Caco-2 (cell line): Measurements from ENCODE around the gene TTLL5. TPM values are rescaled to one million over a fixed set of nuclear protein-coding genes. Genes with fewer than 3 reads are reported as not detected.

Experiments
- BruUV-seq: library from RNA; stranded (reverse); fragments of 400-500 nt; replicated peaks from 2 replicates; lab custom pipeline; 2021; lab: Mats Ljungman, UMichigan
- CTCF ChIA-PET: fragments of 300-600 bp; sonication (Branson Sonifier 250); formaldehyde crosslinking; loops from one replicate; lab custom pipeline; 2022; ENCODE audit warnings: antibody characterized with exemption; lab: Charles Lee
- POLR2A ChIA-PET: fragments of 300-600 bp; sonication (Branson Sonifier 250); formaldehyde crosslinking; loops from one replicate; lab custom pipeline; 2022; ENCODE audit warnings: antibody characterized with exemption; lab: Charles Lee
- DNase-seq, 2 experiments: peaks; one replicate each; pipeline versions ENCODE4 v3.0.0 to v3.0.0-alpha.2; 2020 to 2022
- H3K27me3 ChIP-seq: replicated peaks from 2 replicates; pipeline ENCODE4 v1.6.0; 2011; ENCODE audit warnings: low read length; ENCODE audit not compliant: control insufficient read depth, insufficient read depth
- H3K36me3 ChIP-seq: 2 replicates; pipeline ENCODE4 v1.5.1; 2011; ENCODE audit warnings: low read length; ENCODE audit not compliant: control insufficient read depth, insufficient read depth
- H3K4me1 ChIP-seq: fragments of 250-450 bp; sonication (Bioruptor Pico); 2 replicates; pipeline ENCODE4 v1.5.1; 2020; ENCODE audit warnings: mild to moderate bottlenecking
- H3K4me3 ChIP-seq: 2 replicates; pipeline ENCODE4 v1.5.1; 2011; ENCODE audit warnings: low read depth, mild to moderate bottlenecking, control low read depth, low read length
- H3K9me3 ChIP-seq: fragments of 250-450 bp; sonication (Bioruptor Pico); 2 replicates; pipeline ENCODE4 v1.5.1; 2020; ENCODE audit warnings: mild to moderate bottlenecking, moderate library complexity
- H3K27ac Mint-ChIP-seq: one replicate; pipeline ENCODE4 v1.8.0; 2022; ENCODE audit warnings: mixed read lengths; ENCODE audit not compliant: unreplicated experiment
- H3K27me3 Mint-ChIP-seq: one replicate; pipeline ENCODE4 v1.8.0; 2022; ENCODE audit warnings: mixed read lengths; ENCODE audit not compliant: insufficient read depth, unreplicated experiment
- H3K36me3 Mint-ChIP-seq: one replicate; pipeline ENCODE4 v1.8.0; 2022; ENCODE audit warnings: mild to moderate bottlenecking, mixed read lengths; ENCODE audit not compliant: insufficient read depth, unreplicated experiment
- H3K4me1 Mint-ChIP-seq: one replicate; pipeline ENCODE4 v1.8.0; 2022; ENCODE audit warnings: low read depth, mixed read lengths; ENCODE audit not compliant: unreplicated experiment
- H3K4me3 Mint-ChIP-seq: one replicate; pipeline ENCODE4 v1.8.0; 2022; ENCODE audit warnings: mild to moderate bottlenecking, moderate library complexity, mixed read lengths; ENCODE audit not compliant: unreplicated experiment
- H3K9me3 Mint-ChIP-seq: one replicate; pipeline ENCODE4 v1.8.0; 2022; ENCODE audit warnings: mixed read lengths; ENCODE audit not compliant: unreplicated experiment
- CTCF ChIP-seq, 2 experiments: fragments of 200-600 bp in 1 of 2; IDR thresholded peaks; 1 replicate in 1 of 2; 2 replicates in 1 of 2; pipeline versions ENCODE4 v1.5.1 to v1.8.0; 2011 to 2022; ENCODE audit warnings: antibody characterized with exemption in 1 of 2, control low read depth in 1 of 2, inconsistent platforms in 1 of 2, low read depth in 1 of 2, low read length in 1 of 2, mild to moderate bottlenecking in 1 of 2, moderate library complexity in 1 of 2; ENCODE audit not compliant: insufficient read depth in 1 of 2, severe bottlenecking in 1 of 2, unreplicated experiment in 1 of 2
- intact Hi-C: fragments of 100-400 bp; cut with micrococcal nuclease; formaldehyde crosslinking; loops from one replicate; pipeline ENCODE4 v1.10.0; 2022; ENCODE audit not compliant: unreplicated experiment
- total RNA-seq: library from RNA; stranded (reverse); gene quantifications from 2 replicates; pipeline ENCODE4 v1.2.3, GENCODE V29; 2022

Gene TTLL5
- total RNA-seq, 1 experiment from 2014 or later: 38.2 TPM

GRCh38 chr14:75697386-75697785 is 36.3 kb downstream of the TTLL5 start:
- H3K27me3 ChIP-seq: no peaks in the 10 kb centered on the region
- H3K9me3 ChIP-seq: 0 out of 2 replicates have a peak, but pooled peaks cover 2% of the 10 kb centered on the region
- no peak for TF ChIP-seq CTCF (IDR thresholded peaks at IDR 0.05; ENCODE audit: insufficient read depth in 1 of 2, low read depth in 1 of 2, low read length in 1 of 2, severe bottlenecking in 1 of 2, unreplicated experiment in 1 of 2)
- Mint-ChIP-seq H3K36me3 (peaks cover 33% of the 10 kb centered on the region), H3K4me1 (no peaks in the 10 kb centered on the region), H3K27me3 (no peaks in the 10 kb centered on the region), H3K27ac (no peak overlapping the region), H3K4me3 (no peak overlapping the region), H3K9me3 (peaks cover 15% of the 10 kb centered on the region)
- intact Hi-C loops: no loop called here
- BruUV-seq: no TSS peak
- H3K4me3 ChIP-seq: no peak overlapping the region
- ChIA-PET CTCF (interaction anchor here (1.0 to 1.7 kb wide), 2 partner anchors 11 to 285 kb away, joined by 3 to 5 read pairs; no protein-coding TSS in a partner anchor), POLR2A (no interaction called here)
- H3K36me3 ChIP-seq: no peaks in the 10 kb centered on the region; the same call in 1 of the 2 replicates
- no peak for DNase-seq
- no peaks in the 10 kb centered on the region for H3K4me1 ChIP-seq

DNA sequence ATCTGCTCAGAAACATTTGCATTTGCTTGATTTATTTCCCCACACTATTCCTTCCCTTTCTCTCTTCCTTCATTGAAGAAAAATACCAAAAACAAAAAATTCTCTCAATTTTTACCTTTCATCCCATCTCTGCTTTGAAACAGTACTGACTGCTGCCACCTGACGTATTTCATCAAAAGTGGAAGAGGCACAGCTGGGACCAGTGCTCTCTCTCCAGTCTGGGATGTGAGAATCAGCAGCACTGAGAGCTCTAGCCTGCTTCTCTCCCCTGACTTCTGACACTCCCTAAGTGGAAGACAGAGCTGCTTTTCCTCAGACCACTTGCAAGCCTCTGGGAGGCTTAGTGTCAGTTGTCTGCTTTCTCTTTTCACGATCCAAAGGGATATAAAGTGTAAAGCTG is 36.9 kb downstream of the TTLL5 start:
- Histone ChIP-seq H3K9me3 (0 out of 2 replicates have a peak, but pooled peaks cover 2% of the 10 kb centered on the region), H3K36me3 (no peaks in the 10 kb centered on the region; the same call in 1 of the 2 replicates), H3K4me3 (no peak overlapping the region), H3K4me1 (no peaks in the 10 kb centered on the region), H3K27me3 (no peaks in the 10 kb centered on the region)
- Mint-ChIP-seq H3K4me3 (no peak overlapping the region), H3K9me3 (peaks cover 10% of the 10 kb centered on the region), H3K27ac (no peak overlapping the region), H3K36me3 (peaks cover 27% of the 10 kb centered on the region), H3K27me3 (no peaks in the 10 kb centered on the region), H3K4me1 (no peaks in the 10 kb centered on the region)
- POLR2A ChIA-PET: no interaction called here
- DNase-seq: no peak
- intact Hi-C loops: no loop called here
- TF ChIP-seq CTCF (IDR thresholded peaks at IDR 0.05; ENCODE audit: insufficient read depth in 1 of 2, low read depth in 1 of 2, low read length in 1 of 2, severe bottlenecking in 1 of 2, unreplicated experiment in 1 of 2): no peak
- CTCF ChIA-PET: interaction anchor here (0.6 to 1.7 kb wide), 3 partner anchors 11 to 285 kb away, joined by 3 to 5 read pairs (median 3); no protein-coding TSS in a partner anchor
- no TSS peak for BruUV-seq

DNA sequence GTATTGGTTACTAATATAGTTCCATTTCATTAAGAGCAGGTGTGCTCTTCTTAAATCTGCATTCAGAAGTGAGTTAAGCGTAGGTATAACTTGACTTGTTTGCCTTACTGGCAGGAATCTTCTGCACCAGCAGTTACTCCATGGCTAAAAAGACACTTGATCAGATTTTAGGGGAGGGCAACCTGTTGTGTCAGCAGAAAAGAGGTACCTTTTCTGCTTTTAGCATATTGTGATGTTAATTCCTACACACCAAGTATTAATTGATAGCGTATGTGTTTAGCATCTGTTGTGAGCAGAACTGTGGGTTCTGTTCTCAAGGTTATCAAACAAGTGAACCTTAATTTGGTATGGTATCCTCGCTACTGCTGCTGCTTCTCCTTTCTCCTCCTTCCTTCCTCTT is 38.3 kb downstream of the TTLL5 start:
- intact Hi-C loops: no loop called here
- H3K27me3 ChIP-seq: no peaks in the 10 kb centered on the region
- H3K4me3 Mint-ChIP-seq: no peak overlapping the region
- no peaks in the 10 kb centered on the region for H3K9me3 ChIP-seq
- no peaks in the 10 kb centered on the region for H3K4me1 Mint-ChIP-seq
- H3K27ac Mint-ChIP-seq: no peak overlapping the region
- H3K36me3 ChIP-seq: no peaks in the 10 kb centered on the region; the same call in 1 of the 2 replicates
- CTCF ChIA-PET: no interaction called here
- no peak for TF ChIP-seq CTCF (IDR thresholded peaks at IDR 0.05; ENCODE audit: insufficient read depth in 1 of 2, low read depth in 1 of 2, low read length in 1 of 2, severe bottlenecking in 1 of 2, unreplicated experiment in 1 of 2)
- H3K27me3 Mint-ChIP-seq: no peaks in the 10 kb centered on the region
- no peaks in the 10 kb centered on the region for H3K4me1 ChIP-seq
- no peak overlapping the region for H3K4me3 ChIP-seq
- H3K9me3 Mint-ChIP-seq: no peaks in the 10 kb centered on the region
- BruUV-seq: no TSS peak
- POLR2A ChIA-PET: no interaction called here
- no peak for DNase-seq
- H3K36me3 Mint-ChIP-seq: peaks cover 13% of the 10 kb centered on the region
